GM12892 (cell line): ENCODE measurements around the gene CELF1.

Experiments
- POLR2A ChIP-seq: IDR thresholded peaks from 2 replicates; pipeline ENCODE4 v1.6.1; 2011; ENCODE audit warnings: low read depth, low read length, control low read depth
- POLR2AphosphoS5 ChIP-seq: IDR thresholded peaks from 2 replicates; pipeline ENCODE4 v1.6.1; 2011; ENCODE audit warnings: low read depth, low read length, control low read depth

DNA sequence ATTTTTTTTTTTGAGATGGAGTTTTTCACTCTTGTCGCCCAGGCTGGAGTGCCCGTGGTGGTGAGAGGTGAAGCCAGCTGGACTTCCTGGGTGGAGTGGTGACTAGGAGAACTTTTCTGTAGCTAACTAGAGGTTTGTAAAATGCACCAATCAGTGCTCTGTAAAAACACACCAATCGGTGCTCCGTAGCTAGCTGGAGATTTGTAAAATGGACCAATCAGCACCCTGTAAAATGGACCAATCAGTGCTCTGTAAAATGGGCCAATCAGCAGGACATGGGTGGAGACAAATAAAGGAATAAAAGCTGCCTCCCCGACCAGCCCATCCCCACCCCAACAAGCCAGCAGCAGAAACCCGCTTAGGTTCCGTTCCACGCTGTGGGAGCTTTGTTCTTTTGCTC is 99.6 kb downstream of the CELF1 start:
- TF ChIP-seq POLR2A (no peak), POLR2AphosphoS5 (no peak)
